Measurements from ENCODE around the gene CRIP3.
"Not testable (repeated sequence)": the region's sequence is repeated elsewhere in the genome, so short reads cannot be mapped to it uniquely, and the experiment has no call there.

CRIP3 gene, protein sequence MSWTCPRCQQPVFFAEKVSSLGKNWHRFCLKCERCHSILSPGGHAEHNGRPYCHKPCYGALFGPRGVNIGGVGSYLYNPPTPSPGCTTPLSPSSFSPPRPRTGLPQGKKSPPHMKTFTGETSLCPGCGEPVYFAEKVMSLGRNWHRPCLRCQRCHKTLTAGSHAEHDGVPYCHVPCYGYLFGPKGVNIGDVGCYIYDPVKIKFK

DNA sequence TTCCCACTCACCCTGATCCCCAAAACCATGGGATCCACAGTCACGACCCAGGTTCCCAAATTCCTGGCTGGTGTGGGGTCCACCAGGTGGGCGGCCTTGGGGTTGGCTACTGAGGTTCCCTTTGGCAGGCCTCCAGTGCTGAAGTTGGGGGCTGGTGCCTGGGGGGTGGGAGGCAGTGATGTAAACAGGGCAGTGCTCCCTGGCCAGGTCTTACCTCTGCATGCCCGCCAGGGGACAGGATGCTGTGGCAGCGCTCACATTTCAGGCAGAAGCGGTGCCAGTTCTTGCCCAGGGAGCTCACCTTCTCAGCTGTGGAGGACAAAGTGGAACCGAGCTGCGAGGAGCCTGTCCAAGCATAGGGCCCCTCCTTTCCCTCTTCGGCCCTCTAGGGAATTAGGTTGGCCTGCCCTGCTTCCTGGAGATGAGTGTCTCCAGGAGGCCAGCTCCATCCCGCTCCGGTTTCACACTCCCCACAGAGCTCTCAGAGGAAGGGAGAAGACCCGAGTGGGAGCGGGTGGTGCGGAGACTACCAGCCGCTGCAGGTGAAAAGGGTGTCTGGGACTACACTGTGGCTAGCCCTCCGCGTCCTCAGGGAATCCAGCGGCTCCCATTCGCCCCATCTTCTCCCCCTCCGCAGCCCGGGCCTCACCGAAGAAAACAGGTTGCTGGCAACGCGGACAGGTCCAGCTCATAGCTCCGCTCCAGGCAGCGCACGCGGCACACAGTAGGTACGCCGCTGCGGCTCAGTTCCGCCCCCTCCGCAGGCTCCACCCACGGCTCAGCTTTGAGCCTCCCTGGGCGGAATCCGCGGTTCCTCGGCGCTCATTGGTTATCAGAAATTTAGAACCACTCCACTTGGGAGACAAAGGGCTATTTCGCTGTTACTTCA is at the start of gene CRIP3:
Gene CRIP3, minus strand, starts transcription at position 726 of the 889 bp plus-strand sequence. Its CDS starts 34 bp downstream, at position 692.
- peak; percentile 11 to 53 (median 38) for DNase-seq

DNA sequence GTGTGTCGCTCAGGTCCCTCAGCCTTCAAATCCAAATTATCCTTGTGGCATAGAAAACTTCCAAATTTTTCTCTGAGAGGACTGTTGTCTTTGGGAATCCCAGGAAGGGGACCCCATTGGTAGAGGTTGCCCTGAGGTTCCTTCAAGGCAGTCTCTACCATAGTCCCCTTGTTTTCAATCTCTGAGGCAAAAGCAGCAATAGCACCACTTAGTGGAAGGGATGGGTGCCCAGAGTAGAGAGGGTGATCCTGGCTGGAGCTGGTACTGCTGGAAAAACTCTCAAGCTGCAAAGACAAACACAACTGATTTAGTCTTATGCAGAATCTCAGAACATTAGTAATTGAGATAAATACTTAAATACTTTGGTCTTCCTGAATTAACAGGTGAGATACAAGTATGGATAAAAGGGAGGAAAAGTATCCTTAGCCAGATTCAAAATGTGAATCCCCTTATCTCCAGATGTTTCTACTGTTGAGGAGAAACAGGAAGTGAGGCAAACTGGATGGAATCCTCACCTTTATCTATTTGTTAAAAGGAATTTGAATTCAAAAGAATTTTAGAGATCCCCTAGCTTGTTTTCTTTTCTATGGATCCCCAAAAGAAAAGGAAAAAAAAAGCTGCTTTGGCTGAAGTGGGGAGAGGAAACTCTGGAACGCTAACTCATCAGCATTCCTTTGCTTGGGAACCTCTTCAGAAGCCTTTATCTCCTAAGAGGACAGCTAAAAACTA is 47.4 kb upstream of the CRIP3 start:
- DNase-seq, result no peak

DNA sequence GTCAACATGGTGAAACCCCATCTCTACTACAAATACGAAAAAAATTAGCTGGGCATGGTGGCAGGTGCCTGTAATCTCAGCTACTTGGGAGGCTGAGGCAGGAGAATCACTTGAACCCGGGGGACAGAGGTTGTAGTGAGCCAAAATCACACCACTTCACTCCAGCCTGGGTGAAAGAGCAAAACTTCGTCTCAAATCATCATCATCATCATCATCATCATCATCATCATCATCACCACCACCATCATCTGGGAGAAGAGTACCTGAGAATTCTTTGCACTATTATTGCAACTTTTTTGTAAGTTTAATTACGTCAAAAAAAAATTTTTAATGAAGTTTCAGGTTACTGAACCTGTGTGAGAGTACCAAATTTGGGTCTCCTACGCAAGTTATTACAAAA is 43.3 kb upstream of the CRIP3 start:
- DNase-seq, result not testable (repeated sequence)

DNA sequence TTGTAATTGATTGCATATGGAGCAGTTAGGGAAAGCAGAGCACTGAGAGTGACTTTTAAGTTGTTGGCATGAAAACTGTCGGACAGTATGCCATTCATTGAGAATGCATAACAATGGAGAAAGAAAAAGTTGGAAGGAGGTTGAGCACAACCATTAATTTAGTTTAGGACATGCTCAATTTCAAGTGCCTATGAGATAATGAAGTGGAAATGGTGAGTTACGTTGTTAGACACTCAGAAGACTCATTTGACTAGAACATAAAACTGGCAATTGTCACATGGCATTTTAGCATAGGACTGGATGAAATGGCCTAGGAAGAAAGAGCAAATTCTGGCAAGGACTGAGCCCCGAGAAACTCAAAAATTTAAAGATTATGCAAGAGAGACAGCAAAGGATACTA is 38.8 kb upstream of the CRIP3 start:
- no peak for DNase-seq

DNA sequence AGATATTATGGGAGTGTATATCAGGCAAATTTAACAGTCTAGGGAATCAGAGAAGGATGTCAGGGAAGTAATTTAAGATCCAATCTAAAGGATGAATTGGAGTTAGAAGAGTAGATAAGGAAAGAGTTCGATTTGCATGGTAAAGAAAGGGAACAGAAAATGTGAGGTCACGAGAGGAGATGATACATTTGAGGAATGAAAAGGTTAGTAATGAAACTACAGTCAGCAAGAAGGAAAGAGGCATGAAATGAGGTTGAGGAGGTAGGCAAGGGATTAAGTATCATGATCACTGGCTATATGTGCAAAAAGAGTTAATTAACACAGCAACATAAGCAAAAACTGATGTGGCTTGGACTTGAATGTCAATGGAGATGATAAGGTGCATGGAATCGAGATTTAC is 38.4 kb upstream of the CRIP3 start:
- no peak for DNase-seq

DNA sequence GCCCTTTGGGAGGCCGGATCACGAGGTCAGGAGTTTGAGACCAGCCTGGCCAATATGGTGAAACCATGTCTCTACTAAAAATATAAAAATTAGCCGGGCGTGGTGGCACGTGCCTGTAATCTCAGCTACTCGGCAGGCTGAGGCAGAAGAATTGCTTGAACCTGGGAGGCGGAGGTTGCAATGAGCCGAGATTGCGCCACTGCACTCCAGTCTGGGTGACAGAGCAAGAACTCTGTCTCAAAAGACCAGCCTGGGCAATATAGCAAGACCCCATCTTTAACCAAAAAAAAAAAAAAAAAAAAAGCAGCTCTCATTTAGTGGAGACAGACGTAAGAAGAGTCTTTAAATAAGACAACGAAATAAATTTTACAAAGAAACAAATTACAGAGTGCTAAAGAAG is 37.6 kb upstream of the CRIP3 start:
- not testable (repeated sequence) for DNase-seq

DNA sequence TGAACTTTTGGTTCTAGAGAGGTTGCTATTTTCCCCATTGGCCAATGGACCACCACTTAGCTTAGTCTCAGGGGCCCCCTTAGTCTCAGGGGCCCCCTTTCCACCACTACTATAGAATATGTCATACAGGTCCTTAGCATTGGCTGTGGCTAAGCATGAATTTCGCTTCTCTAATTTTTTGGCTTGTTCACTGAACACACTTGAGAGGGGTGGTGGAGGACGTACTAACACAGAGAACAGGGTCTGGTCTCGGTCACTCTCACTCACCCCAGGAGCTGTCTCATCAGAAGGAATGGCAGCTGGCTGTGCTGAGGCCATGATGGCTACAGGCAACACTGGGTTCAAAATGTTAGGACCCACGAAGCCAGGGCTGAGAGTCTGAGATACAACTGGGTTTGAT is 30.5 kb upstream of the CRIP3 start:
- DNase-seq, result no peak

DNA sequence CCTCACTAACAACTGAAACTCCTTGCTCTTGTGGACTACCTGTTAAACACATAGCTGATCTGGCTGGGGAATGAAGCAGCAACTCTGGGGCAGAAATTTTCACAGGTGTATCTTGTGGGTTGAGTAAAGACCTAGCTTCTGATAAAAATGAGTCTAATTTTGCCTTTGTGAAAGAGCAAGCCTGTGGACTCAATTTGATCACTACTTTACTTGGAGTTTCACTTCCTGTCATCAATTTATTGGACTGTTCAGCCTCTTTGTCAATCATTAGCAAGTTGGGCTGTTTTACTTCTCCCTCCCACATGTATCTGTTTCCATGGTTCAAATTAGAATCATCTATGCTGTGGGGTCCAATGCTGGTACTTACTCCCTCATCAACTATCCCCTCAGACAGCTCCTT is 29.6 kb upstream of the CRIP3 start:
- no peak for DNase-seq

DNA sequence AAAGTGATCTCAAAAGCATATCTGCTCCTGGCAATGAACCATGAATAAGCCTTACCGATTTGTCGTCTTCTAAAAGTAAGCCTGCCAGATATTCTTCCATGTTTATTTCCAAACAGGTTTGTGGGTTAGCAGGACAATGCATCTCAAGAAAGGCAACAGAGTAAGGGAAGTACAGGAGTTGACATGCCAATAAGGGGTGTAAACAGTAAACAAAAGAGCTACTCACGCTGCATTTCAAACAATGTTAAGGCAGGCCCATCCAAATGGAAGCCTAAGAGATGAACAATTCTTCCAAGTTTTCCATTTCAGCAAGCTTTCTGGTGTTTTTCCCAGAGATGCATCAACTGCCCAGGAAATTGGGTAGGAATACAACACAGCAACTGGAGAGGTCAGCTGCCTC is 27.8 kb upstream of the CRIP3 start:
- DNase-seq, result no peak

DNA sequence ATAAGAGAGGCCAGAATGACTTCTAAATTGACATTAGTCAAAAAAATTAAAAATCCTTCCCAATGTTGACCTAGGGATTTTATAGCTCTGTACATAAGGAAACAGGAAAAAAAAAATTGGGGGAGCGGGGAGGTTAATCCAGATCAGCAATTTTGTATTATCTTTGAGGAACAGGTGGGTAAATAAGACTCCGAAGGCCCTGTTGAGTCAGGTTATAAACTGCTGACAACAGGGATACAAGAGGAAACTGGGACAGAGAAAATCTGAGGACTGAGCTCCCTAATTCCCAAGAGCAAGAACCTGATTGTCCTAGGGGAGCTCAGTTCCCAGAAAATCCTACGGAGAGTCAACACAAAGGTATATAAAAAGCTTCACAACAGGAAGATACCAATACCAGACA is 26.8 kb upstream of the CRIP3 start:
- no peak for DNase-seq

DNA sequence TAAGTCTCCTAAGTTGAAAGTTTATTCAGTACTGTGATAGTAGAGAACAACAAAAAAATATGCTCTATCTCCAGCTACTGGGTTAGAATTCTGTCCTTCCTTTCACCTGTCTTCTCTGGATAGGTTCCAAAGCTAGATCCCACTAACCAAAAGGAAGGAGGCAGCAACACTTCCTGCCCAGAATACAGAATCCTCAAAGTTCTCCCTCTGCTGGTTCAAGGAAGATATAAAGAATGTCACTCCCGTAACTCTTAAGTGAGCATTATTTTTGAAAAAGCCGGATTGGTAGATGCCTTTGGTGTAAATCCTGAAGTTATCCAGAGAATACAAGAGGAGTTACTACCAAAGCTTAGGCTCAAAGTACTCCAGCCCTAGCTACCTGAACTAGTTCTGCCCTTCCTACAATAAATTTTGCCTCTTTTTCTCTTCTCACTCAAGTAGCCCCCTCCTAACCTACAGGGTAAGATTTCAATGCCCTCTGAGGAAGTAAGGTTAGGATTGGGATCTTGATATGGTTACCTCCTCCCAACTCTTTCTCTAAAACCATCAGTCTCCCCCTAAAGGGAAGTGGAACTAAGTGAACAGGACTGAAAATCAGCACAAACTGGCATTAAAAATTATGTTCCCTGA is 26.0 kb upstream of the CRIP3 start:
- DNase-seq, result peak in 1 of 6 experiments; percentile 3

DNA sequence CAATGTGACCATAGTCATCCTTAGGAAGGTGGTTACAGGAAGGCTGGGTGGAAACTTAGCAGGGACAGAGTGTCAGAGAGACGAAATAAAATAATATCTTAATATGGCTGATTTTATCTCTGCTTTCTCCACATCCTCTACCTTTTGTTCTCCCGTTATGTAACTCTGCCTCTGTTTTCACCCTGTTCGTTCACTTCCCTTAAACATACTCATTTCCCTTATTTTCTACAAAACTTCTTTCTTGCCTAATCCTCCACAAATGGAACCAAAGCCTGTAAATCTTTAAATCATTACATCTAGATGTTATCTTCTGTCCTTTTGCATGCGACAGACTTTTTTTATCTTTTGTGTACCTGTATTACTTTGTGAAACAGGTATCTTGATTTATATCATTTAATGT is 23.3 kb upstream of the CRIP3 start:
- DNase-seq, result peak in 1 of 6 experiments; percentile 13

DNA sequence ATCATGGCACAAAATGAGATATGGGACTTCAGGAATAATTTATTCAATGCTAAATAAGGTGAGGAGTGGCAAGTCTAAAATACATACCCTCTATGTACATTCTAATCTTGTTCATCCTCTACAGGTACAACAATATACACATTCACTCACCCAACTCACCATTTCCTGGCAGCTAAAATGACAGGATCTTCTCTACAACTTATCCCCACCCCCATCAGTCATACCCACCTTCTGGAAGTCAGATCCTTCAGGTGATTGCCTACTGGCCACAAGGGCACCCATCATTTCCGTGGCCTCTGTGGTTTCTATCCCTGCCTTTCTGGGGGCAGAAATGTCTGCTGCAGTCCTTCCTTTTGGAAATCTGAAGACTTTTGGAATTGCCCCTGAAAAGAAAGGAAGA is 22.8 kb upstream of the CRIP3 start:
- peak in 1 of 6 experiments; percentile 15 for DNase-seq

DNA sequence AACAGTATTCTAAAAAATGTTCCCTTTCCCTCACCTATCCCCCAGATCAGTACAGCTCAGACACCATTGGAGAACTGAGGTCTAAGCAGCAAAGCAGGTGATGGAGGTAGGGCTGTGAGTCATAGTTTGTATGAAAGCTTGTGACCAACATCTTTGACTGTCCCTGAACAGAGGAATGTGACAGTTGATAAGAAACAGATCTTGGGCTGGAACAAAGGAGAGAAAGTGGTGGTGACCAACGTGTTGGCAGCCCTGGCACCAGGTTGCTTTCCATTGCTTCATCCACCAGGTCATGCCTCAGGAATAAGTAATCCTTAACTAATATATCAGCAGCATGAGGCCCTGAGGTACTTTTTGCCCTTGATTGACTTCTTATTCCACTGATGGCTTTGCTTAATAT is 19.9 kb upstream of the CRIP3 start:
- DNase-seq, result no peak

DNA sequence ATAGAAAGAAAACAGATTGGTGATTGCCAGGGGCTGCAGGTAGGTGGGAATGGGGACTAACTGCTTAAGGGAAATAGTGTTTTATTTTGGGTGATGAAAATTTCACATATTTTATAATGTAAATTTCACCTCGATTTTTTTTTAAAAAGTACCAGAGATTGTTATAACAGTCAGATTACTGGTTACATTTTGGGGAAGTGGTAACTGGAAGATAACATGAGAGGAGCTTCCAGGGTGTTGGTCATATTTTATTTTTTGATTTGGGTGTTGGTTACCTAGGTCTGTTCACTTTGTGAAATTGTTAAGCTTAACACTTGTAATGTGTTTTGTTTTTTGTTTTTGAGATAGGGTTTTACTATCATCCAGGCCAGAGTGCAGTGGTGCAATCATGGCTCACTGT is 17.2 kb upstream of the CRIP3 start:
- DNase-seq, result no peak

DNA sequence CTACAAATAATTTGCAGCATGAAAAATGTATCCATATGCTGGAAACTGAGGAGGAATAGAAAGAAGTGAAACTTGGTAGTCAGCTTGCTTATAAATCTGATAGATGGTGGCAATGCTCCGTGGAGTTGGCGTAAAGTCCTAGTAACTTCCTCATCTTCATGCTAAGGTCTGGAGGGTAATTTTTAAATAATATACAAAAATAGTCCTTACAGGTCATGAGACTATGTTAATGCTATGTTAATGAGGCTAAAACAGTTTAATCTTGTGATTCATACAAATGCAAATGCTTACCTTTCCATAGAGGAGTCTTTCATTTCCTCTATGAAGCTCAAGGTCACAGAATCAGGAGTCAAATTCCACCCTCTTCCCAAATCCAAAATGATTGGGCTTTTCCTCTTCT is 9.4 kb upstream of the CRIP3 start:
- no peak for DNase-seq

DNA sequence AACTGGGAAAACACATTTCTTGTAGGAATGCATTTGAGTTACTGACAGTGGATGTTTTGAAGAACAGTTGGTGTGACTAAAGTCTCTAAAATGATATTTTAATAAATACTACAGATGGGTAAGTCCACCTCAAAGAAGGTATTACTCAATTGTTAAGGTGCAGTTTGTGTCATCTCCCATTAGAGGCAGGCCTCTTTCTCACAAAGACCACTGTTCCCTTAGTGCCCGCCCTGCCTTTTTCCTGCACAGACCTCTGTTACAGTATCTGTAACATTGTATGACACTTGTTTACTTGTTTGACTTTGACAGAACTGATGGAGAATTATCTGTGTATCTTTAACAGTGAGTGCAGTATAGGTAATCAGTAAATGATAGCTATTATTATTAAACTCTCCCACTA is 5.2 kb upstream of the CRIP3 start:
- DNase-seq, result no peak

DNA sequence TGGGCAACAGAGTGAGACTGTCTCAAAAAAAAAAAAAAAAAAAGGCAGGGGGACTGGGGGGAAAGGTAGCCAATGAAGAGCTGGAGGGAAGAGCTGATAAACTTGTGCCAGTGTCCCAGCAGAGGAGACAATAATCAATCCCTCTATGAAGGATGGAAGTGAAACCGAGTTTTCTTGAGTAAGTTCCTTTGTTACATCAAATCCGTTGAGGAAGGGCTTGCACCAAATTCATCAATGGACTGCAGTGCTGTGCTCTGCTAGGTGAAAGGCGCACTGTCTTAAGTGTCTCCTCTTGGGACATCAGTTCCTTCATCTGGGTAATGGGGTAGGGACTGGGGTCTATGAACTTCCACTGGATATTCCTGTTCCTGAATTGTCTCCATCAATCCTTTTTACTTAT is 3.0 kb upstream of the CRIP3 start:
- DNase-seq, result no peak

DNA sequence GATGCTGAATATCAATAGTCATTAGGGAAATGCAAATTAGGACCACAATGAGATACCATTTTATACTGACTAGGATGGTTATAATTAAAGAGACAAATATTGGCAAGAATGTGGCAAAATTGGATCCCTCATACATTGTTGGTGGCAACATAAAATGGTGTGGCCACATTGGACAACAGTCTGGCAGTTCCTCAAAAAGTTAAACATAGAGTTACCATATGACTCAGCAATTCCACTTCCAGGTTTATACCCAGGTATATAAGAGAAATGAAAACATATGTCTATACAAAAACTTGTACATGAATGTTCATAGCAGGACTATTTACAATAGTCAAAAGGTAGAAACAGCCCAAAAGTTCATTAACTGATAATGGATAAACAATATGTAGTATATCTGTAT is 2.0 kb upstream of the CRIP3 start:
- DNase-seq, result no peak

DNA sequence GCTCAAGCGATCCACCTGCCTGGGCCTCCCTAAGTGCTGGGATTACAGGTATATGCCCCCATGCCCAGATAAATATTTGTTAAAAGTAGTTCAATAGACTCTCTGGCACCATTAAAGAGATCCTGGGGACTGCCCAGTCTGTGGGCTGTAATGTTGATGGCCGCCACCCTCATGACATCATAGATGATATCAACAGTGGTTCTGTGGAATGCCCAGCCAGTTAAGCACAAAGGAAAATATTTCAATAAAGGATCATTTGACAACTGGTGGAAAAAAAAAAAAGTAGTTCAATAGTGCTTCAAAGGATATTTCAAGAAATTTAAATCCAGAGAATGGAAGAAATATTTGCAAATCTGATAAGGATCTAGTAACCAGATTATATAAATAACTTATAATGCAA is 1.5 kb upstream of the CRIP3 start:
- DNase-seq, result no peak

DNA sequence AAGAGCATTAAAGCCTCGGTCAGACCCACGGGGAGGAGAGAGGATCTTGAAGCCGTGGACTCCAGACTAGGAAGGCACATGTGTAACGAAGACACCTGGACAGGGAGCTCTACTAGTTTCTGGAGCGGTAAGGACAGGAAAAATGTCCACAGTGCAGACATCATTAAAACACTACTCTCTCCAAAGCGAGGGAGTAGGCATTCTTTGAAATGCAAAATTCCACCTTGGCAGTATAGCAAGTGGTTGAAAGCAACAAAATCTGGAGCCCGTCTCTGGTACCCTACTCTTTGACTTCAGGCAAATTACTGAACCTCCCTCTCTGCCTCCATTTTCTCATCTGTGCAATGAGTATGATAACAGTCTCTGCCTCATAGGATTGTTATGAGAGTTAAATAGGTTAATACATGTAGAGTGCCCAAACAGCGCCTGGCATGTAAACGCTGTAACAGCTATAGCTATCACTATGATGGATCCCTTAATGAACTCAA is 408 bp upstream of the CRIP3 start:
- no peak for DNase-seq

DNA sequence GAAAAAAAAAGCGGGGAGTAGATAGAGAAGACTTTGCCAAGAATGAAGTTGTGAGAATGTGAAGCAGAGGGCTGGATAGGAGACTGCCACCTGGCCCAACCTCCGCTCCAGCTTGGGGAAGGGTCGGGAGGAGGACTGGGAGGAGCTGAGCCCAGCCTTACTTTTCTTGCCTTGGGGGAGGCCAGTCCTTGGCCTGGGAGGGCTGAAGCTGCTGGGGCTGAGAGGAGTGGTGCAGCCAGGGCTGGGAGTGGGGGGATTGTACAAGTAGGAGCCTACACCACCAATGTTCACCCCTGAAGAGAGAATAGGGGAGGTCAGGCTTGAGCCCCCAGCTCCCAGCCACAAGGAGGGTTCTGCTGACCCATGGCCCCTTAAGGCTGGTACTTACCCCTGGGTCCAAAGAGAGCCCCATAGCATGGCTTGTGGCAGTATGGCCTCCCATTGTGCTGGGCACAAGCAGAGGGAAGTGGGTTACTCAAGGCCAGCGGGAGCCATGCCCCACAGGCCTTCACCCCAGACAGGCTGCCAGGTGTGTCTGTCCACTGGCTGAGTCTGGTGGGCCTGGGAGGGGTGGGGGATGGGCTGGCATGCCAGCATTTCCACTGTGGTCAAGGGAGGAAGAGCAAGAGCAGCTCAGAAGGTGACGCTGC is 1.1 kb downstream of the CRIP3 start:
- no peak for DNase-seq

DNA sequence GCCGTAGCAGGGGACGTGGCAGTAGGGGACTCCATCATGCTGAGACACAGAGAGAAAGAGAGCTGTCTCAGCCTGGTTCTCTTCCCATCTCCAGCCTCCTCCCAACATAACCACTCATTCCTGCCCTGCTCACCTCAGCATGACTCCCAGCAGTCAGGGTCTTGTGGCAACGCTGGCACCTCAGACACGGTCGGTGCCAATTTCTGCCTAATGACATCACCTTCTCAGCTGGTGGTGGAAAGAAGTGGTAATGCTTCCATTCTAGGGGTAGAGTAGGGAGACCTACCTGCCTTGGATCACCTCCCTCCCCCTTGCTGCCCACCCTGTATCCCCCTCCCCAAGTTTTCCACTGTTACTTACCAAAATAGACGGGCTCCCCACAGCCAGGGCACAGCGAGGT is 2.5 kb downstream of the CRIP3 start:
- DNase-seq, result no peak
